Measurements from ENCODE around the gene PLA2G4E. TPM values are rescaled to one million over a fixed set of nuclear protein-coding genes. Genes with fewer than 3 reads are reported as not detected.

Gene PLA2G4E
- polyA plus RNA-seq, 2 of the 4 experiments (the other 2 are of a cell fraction) = 0.01 TPM; not detected in 1

DNA sequence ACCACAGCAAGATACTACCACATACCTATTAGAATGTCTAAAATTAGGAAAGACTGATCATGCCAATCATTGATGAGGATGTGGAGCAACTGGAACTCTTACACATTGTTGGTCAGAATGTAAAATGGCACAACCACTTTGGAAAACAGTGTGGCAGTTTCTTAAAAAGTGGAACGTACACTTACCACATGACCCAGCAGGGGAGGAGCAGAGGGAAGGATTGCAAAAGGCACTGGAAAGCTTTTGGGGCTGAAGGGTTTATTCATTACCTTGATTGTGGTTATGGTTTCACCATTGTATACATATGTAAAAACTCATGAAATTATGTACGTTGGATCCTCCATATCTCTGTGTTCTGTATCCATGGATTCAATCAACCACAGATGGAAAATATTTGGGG is 45.2 kb downstream of the PLA2G4E start:
- no peak for TF ChIP-seq RCOR1 (IDR thresholded peaks at IDR 0.05; ENCODE audit: low read depth, low read length)
- TF ChIP-seq NFE2L2 (conservative IDR thresholded peaks at IDR 0.05; ENCODE audit: low read length) = no peak
- no peak for TF ChIP-seq TP53 (CRISPR knock-in tag; IDR thresholded peaks at IDR 0.05)
- TF ChIP-seq MYC (IDR thresholded peaks at IDR 0.05; ENCODE audit: borderline replicate concordance, low read length) = no peak
- TF ChIP-seq, protein P1, sequence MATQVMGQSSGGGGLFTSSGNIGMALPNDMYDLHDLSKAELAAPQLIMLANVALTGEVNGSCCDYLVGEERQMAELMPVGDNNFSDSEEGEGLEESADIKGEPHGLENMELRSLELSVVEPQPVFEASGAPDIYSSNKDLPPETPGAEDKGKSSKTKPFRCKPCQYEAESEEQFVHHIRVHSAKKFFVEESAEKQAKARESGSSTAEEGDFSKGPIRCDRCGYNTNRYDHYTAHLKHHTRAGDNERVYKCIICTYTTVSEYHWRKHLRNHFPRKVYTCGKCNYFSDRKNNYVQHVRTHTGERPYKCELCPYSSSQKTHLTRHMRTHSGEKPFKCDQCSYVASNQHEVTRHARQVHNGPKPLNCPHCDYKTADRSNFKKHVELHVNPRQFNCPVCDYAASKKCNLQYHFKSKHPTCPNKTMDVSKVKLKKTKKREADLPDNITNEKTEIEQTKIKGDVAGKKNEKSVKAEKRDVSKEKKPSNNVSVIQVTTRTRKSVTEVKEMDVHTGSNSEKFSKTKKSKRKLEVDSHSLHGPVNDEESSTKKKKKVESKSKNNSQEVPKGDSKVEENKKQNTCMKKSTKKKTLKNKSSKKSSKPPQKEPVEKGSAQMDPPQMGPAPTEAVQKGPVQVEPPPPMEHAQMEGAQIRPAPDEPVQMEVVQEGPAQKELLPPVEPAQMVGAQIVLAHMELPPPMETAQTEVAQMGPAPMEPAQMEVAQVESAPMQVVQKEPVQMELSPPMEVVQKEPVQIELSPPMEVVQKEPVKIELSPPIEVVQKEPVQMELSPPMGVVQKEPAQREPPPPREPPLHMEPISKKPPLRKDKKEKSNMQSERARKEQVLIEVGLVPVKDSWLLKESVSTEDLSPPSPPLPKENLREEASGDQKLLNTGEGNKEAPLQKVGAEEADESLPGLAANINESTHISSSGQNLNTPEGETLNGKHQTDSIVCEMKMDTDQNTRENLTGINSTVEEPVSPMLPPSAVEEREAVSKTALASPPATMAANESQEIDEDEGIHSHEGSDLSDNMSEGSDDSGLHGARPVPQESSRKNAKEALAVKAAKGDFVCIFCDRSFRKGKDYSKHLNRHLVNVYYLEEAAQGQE (IDR thresholded peaks at IDR 0.05) = no peak
- TF ChIP-seq, protein P2, sequence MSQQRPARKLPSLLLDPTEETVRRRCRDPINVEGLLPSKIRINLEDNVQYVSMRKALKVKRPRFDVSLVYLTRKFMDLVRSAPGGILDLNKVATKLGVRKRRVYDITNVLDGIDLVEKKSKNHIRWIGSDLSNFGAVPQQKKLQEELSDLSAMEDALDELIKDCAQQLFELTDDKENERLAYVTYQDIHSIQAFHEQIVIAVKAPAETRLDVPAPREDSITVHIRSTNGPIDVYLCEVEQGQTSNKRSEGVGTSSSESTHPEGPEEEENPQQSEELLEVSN (IDR thresholded peaks at IDR 0.05; ENCODE audit: borderline replicate concordance, low read depth) = no peak
- TF ChIP-seq CHD4 (IDR thresholded peaks at IDR 0.05; ENCODE audit: borderline replicate concordance) = no peak
- TF ChIP-seq MAZ (IDR thresholded peaks at IDR 0.05; ENCODE audit: borderline replicate concordance, low read depth, low read length) = no peak
- no peak for TF ChIP-seq SMC3 (IDR thresholded peaks at IDR 0.05)
- TF ChIP-seq ZC3H11A (IDR thresholded peaks at IDR 0.05) = no peak
- TF ChIP-seq, protein P3, sequence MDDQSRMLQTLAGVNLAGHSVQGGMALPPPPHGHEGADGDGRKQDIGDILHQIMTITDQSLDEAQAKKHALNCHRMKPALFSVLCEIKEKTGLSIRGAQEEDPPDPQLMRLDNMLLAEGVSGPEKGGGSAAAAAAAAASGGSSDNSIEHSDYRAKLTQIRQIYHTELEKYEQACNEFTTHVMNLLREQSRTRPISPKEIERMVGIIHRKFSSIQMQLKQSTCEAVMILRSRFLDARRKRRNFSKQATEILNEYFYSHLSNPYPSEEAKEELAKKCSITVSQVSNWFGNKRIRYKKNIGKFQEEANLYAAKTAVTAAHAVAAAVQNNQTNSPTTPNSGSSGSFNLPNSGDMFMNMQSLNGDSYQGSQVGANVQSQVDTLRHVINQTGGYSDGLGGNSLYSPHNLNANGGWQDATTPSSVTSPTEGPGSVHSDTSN (IDR thresholded peaks at IDR 0.05) = no peak
- TF ChIP-seq, protein P4, sequence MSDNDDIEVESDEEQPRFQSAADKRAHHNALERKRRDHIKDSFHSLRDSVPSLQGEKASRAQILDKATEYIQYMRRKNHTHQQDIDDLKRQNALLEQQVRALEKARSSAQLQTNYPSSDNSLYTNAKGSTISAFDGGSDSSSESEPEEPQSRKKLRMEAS (IDR thresholded peaks at IDR 0.05) = no peak
- TF ChIP-seq, protein P5, sequence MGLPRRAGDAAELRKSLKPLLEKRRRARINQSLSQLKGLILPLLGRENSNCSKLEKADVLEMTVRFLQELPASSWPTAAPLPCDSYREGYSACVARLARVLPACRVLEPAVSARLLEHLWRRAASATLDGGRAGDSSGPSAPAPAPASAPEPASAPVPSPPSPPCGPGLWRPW (IDR thresholded peaks at IDR 0.05) = no peak
- TF ChIP-seq JUN (IDR thresholded peaks at IDR 0.05) = no peak
- TF ChIP-seq JUNB (IDR thresholded peaks at IDR 0.05) = no peak
- TF ChIP-seq HDAC2 (IDR thresholded peaks at IDR 0.05) = no peak
- no peak for TF ChIP-seq MAFK (IDR thresholded peaks at IDR 0.05; ENCODE audit: partially characterized antibody)
- no peak for TF ChIP-seq KDM5A (IDR thresholded peaks at IDR 0.05)
- no peak for TF ChIP-seq HOXB13 (CRISPR knock-in tag; IDR thresholded peaks at IDR 0.05; ENCODE audit: low read depth)
- FAIRE-seq = no peak
- H3K4me1 ChIP-seq = peaks cover 5% of the 10 kb centered on the region; the same call in 1 of the 3 replicates
- ChIA-PET POLR2A (no interaction called here), CTCF (no interaction called here)
- no peak overlapping the region for H3K27ac ChIP-seq
- H3K9me3 ChIP-seq = no peaks in the 10 kb centered on the region
- H3K4me2 ChIP-seq = no peak overlapping the region
- 30% methylated on average over 2 of the region's 2 CpGs for WGBS (ENCODE audit: missing lambda C conversion rate)
- DNase-seq (ENCODE audit: low read depth in 1 of 2, low spot score in 1 of 2) = no peak
- no peak overlapping the region for H3K4me3 ChIP-seq
- no peak for ATAC-seq

DNA sequence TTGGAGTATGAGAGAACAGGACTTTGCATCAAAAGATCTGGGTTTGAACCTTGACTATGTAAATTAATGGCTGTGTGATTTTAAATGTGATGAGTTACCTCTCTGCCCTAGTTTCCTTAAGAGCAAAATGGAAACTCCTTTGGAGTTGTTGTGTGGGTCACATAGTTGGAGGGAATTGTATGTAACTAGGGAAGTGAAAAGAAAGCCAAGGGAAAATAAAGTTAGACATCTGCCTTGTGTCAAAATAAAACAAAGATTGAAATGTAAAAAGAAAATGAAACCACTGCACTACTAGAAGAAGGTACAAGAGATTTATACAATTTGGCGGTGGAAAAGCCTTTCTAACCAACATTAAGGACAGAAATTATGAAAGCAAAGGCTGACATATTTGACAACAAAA is 46.8 kb downstream of the PLA2G4E start:
- WGBS (ENCODE audit: missing lambda C conversion rate) = 97% methylated on average over 1 of the region's 1 CpG
- no peak overlapping the region for H3K27ac ChIP-seq
- H3K4me3 ChIP-seq = no peak overlapping the region
- ATAC-seq = no peak
- no peak for TF ChIP-seq HOXB13 (CRISPR knock-in tag; IDR thresholded peaks at IDR 0.05; ENCODE audit: low read depth)
- TF ChIP-seq GATA3 (IDR thresholded peaks at IDR 0.05; ENCODE audit: borderline replicate concordance) = no peak
- TF ChIP-seq, protein P4 (IDR thresholded peaks at IDR 0.05) = no peak
- TF ChIP-seq TFCP2L1 (CRISPR knock-in tag; IDR thresholded peaks at IDR 0.05) = no peak
- no peak for TF ChIP-seq FOSL2 (IDR thresholded peaks at IDR 0.05)
- no peak for TF ChIP-seq FOSL2 (CRISPR knock-in tag; IDR thresholded peaks at IDR 0.05)
- TF ChIP-seq, protein P6, sequence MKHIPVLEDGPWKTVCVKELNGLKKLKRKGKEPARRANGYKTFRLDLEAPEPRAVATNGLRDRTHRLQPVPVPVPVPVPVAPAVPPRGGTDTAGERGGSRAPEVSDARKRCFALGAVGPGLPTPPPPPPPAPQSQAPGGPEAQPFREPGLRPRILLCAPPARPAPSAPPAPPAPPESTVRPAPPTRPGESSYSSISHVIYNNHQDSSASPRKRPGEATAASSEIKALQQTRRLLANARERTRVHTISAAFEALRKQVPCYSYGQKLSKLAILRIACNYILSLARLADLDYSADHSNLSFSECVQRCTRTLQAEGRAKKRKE (CRISPR knock-in tag; IDR thresholded peaks at IDR 0.05; ENCODE audit: low read depth) = no peak
- no peak for TF ChIP-seq EHF (CRISPR knock-in tag; IDR thresholded peaks at IDR 0.05)
- no peak for TF ChIP-seq SREBF2 (IDR thresholded peaks at IDR 0.05)
- no peak for TF ChIP-seq ZC3H11A (IDR thresholded peaks at IDR 0.05)
- no peak for TF ChIP-seq CBX2 (IDR thresholded peaks at IDR 0.05; ENCODE audit: borderline replicate concordance, low read depth)
- TF ChIP-seq ZFP36 (IDR thresholded peaks at IDR 0.05; ENCODE audit: borderline replicate concordance, partially characterized antibody) = no peak
- no peak for TF ChIP-seq ESRRA (IDR thresholded peaks at IDR 0.05; ENCODE audit: borderline replicate concordance, low read length)
- no peak for TF ChIP-seq JUNB (IDR thresholded peaks at IDR 0.05)
- no peak for TF ChIP-seq RFX5 (IDR thresholded peaks at IDR 0.05)
- H3K4me2 ChIP-seq = no peak overlapping the region
- no peak for DNase-seq (ENCODE audit: low read depth in 1 of 2, low spot score in 1 of 2)
- H3K4me1 ChIP-seq = peaks cover 13% of the 10 kb centered on the region; the same call in 1 of the 3 replicates
- H3K9me3 ChIP-seq = no peaks in the 10 kb centered on the region
- POLR2A ChIA-PET = no interaction called here
- CTCF ChIA-PET = interaction anchor here (1.8 kb wide), 1 partner anchor 15 kb away, joined by 11 read pairs; no protein-coding TSS in a partner anchor
- FAIRE-seq = no peak
